ENCODE data around the gene KIF18B. TPM values are rescaled to one million over a fixed set of nuclear protein-coding genes. Genes with fewer than 3 reads are reported as not detected.

Gene KIF18B
- total RNA-seq, 1 experiment from 2014 or later: 82.2 TPM

GRCh38 chr17:44884941-44885340, 62.6 kb downstream of the KIF18B start (continued):
- TF ChIP-seq PRDM15 (CRISPR knock-in tag; IDR thresholded peaks at IDR 0.05) (no peak), ZNF532 (CRISPR knock-in tag; IDR thresholded peaks at IDR 0.05; ENCODE audit: borderline replicate concordance) (no peak), MYBL2 (CRISPR knock-in tag; IDR thresholded peaks at IDR 0.05) (no peak), ZNF281 (CRISPR knock-in tag; IDR thresholded peaks at IDR 0.05) (no peak)

GRCh38 chr17:44881145-44881544, 66.4 kb downstream of the KIF18B start:
- Mint-ChIP-seq H3K36me3 (peaks cover 75% of the 10 kb centered on the region), H3K27me3 (ENCODE audit: low read depth) (no peaks in the 10 kb centered on the region), H3K9me3 (no peaks in the 10 kb centered on the region), H3K4me1 (no peaks in the 10 kb centered on the region), H3K27ac (no peak overlapping the region), H3K4me3 (no peak overlapping the region)
- DNase-seq (ENCODE audit: low spot score) (no peak), ATAC-seq (no peak)
- POLR2A ChIA-PET: no interaction called here
- TF ChIP-seq JUN (CRISPR knock-in tag; IDR thresholded peaks at IDR 0.05) (no peak), CDX4 (CRISPR knock-in tag; IDR thresholded peaks at IDR 0.05; ENCODE audit: borderline replicate concordance) (no peak), HMGXB4 (CRISPR knock-in tag; IDR thresholded peaks at IDR 0.05) (no peak), ZSCAN18 (CRISPR knock-in tag; IDR thresholded peaks at IDR 0.05) (no peak), ZNF423 (CRISPR knock-in tag; IDR thresholded peaks at IDR 0.05) (no peak), ERG (CRISPR knock-in tag; IDR thresholded peaks at IDR 0.05) (no peak), SMAD3 (CRISPR knock-in tag; IDR thresholded peaks at IDR 0.05; ENCODE audit: borderline replicate concordance) (no peak), MYBL2 (CRISPR knock-in tag; IDR thresholded peaks at IDR 0.05) (no peak), HMGA2 (CRISPR knock-in tag; IDR thresholded peaks at IDR 0.05) (no peak), KAT7 (CRISPR knock-in tag; IDR thresholded peaks at IDR 0.05; ENCODE audit: borderline replicate concordance) (no peak), SMAD4 (CRISPR knock-in tag; IDR thresholded peaks at IDR 0.05) (no peak), SOX15 (CRISPR knock-in tag; IDR thresholded peaks at IDR 0.05) (no peak), NR2C2 (CRISPR knock-in tag; IDR thresholded peaks at IDR 0.05) (no peak), TCF7 (CRISPR knock-in tag; IDR thresholded peaks at IDR 0.05; ENCODE audit: low read depth) (no peak), ELF4 (CRISPR knock-in tag; IDR thresholded peaks at IDR 0.05; ENCODE audit: low read depth) (no peak), FOXJ3 (CRISPR knock-in tag; IDR thresholded peaks at IDR 0.05; ENCODE audit: borderline replicate concordance) (no peak)
- CTCF ChIA-PET: interaction anchor here (0.5 to 1.6 kb wide), 4 partner anchors 81 to 106 kb away, joined by 3 to 5 read pairs (median 3); no protein-coding TSS in a partner anchor
